NCI-H2227 (cell line): ENCODE data around the gene APPBP2.

Source experiments
- DNase-seq: peaks from one replicate; lab custom pipeline; 2025; ENCODE audit not compliant: unreplicated experiment; lab: John Stamatoyannopoulos, UW

APPBP2 gene

DNA sequence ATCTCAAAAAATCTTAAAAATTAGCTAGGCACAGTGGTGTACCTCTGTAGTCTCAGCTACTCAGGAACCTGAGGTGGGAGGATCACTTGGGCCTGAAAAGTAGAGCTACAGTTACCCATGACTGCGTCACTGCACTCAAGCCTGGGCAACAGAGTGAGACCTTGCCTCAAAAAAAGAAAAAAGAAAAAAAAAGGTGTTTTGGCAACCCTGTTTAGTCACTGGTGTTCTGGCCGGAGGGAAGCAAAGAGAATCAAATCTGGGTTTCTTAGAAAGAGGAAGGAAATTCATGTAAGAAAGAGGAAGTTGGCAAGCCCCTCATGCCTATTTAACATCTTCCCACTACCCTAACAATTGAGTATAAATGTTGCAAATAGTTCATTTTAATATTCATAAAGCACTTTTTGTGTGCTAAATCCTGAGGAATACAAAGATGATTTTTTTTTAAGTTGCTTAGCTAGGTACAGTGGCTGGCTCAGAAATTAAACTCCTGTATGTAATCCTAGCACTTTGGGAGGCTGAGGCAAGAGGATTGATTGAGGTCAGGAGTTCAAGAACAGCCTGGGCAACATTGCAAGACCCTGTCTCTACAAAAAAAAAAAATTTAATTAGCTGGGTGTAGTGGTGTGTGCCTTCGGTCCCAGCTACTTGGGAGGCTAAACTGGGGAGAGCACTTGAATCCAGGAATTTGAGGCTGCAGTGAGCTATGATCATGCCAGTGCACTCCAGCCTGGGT, 127.6 kb downstream of the APPBP2 start:
- DNase-seq: no peak

DNA sequence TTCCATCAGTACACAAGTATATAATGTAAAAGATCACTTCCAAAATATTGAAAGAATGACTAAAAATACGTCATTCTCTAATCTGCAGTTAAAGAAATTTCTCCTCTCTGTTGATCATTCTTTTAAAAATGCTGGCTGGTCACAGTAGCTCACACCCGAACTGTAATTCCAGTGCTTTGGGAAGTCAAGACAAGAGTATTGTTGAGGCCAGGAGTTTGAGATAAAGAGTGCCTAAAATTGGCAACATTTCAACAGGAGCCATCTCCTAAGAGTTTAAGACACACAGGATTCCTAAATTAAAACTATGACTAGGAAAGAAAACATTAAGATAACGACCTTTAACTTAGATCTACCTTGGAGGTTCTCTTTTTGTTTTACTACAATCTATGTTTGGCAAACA, 129.6 kb downstream of the APPBP2 start:
- DNase-seq: no peak

DNA sequence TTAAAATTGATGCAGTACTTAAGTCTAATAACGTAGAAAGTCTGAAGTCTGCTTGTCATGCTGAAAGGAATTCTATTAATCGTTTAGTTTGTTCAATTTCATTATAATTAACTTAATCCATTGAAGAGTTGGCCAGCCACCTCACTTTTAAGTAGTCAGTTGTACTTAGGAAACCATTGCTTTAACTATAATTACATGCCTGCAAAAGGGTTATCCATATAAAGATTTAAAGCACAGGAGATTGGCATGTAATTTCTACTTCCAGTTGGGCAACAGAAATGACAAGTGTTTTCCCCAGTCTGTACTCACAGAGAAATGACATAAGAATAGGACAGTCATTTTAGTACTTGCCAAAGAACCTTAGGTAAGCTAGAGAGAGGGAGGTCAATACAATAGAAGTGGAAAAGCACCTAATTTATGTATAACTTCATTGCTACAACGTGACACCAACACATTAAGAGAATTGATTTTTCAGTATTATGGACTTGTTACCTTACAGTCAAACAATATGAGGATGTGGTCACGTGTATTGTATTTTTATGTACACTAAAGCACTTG, 130.5 kb downstream of the APPBP2 start:
- DNase-seq: peak; percentile 28

DNA sequence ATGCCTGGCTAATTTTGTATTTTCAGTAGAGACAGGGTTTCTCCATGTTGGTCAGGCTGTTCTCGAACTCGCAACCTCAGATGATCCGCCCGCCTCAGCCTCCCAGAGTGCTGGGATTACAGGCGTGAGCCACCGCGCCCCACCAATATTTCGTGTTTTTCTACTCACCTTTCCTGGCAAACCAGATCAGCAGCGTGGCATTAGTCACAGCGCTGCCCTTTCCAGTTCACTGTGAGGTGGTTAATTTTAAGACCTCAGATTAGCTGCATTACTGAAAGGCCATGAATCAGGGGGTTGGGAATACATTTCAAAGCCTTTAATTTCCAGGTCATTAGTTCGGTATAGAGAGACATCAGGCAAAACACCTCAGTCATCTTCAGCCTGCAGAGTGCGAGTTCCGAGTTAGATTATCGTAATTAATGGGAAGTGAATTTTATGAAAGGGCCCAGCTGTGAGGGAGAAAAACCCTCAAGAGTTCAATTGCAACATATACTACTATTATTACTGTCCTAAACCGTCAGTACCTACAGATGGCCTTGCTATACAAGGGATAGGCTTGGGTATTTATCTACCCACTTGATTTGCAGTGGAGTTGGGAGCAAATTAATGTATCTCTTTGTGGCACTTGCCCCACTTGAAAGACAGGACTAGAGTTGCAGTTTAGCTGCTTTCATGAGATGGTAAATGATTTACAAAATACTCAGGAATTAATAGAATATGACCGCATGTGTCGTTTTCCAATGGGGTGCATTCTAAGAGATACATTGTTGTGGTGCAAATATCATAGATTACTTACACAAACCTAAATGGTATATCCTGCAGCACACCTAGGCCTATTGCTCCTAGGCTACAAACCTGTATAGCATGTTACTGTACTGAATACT, 132.0 kb downstream of the APPBP2 start:
- DNase-seq: peak; percentile 82
